Suprapubic skin (tissue), 4 donors: ENCODE measurements around the gene USP7. TPM values are rescaled to one million over a fixed set of nuclear protein-coding genes. Genes with fewer than 3 reads are reported as not detected.

ENCODE experiments used
- DNase-seq, 2 donors: peaks; one replicate each; pipeline ENCODE4 v3.0.0-alpha.2; 2019; ENCODE audit warnings: low spot score in 2 of 2
- H3K27ac ChIP-seq: fragments of 200-600 bp; sonication (generic); one replicate; pipeline ENCODE4 v1.5.1; 2019
- H3K27me3 ChIP-seq: fragments of 200-600 bp; sonication (generic); one replicate; pipeline ENCODE4 v1.5.1; 2019
- H3K36me3 ChIP-seq: fragments of 200-600 bp; sonication (generic); one replicate; pipeline ENCODE4 v1.5.1; 2019
- H3K4me1 ChIP-seq: fragments of 200-600 bp; sonication (generic); one replicate; pipeline ENCODE4 v1.5.1; 2019
- H3K4me3 ChIP-seq: fragments of 200-600 bp; sonication (generic); one replicate; pipeline ENCODE4 v1.5.1; 2019; ENCODE audit warnings: mild to moderate bottlenecking
- H3K9me3 ChIP-seq: fragments of 200-600 bp; sonication (generic); one replicate; pipeline ENCODE4 v1.5.1; 2019
- EP300 ChIP-seq: sonication (generic); formaldehyde crosslinking; IDR thresholded peaks from one replicate; pipeline ENCODE4 v1.6.1; 2017; ENCODE audit warnings: antibody characterized with exemption
- POLR2A ChIP-seq, 2 donors: fragments of 450-650 bp; IDR thresholded peaks; one replicate each; pipeline ENCODE4 v1.6.1; 2017; ENCODE audit warnings: antibody characterized with exemption in 2 of 2, mild to moderate bottlenecking in 2 of 2, moderate library complexity in 2 of 2
- POLR2AphosphoS5 ChIP-seq, 3 donors: sonication (generic); formaldehyde crosslinking; IDR thresholded peaks; one replicate each; pipeline ENCODE4 v1.6.1; 2017; ENCODE audit warnings: antibody characterized with exemption in 3 of 3
- WGBS: methylation state at CpG from one replicate; pipeline ENCODE4 v1.1.5; 2018; 5-methylcytosine and 5-hydroxymethylcytosine counted together
- total RNA-seq, 4 donors: library from RNA; depleted of rRNA; stranded (reverse); fragments of >200 nt; gene quantifications; one replicate each; pipeline ENCODE4 v1.1.0, GENCODE V29; 2016
- TF ChIP-seq, protein P1 (sequence below), 2 donors: fragments of 200-600 bp in 1 of 2; fragments of 450-650 bp in 1 of 2; sonication (generic) in 1 of 2; IDR thresholded peaks; one replicate each; pipeline ENCODE4 v1.5.1; 2016 to 2019; ENCODE audit warnings: antibody characterized with exemption in 2 of 2, mild to moderate bottlenecking in 1 of 2, moderate library complexity in 1 of 2

Gene USP7
- total RNA-seq, 4 donors from 2014 or later, result 94.7 to 135 (median 119) TPM

DNA sequence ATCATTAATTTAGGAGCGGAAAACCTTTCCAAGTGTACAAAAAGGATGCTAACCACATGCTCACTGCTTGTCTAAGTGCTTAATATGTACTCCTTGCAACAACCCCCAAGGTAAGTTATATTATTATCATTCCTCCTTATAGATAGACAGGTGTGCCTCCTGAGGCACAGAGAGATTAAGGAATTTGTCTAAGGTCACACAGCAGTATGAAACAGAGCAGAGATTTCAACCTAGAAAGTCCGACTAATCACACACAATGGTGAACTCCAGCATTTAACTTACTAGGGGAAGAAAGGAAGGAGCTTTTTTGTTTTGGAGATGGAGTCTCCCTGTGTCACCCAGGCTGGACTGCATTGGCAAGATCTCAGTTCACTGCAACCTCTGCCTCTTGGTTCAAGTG is 37.0 kb upstream of the USP7 start:
- Histone ChIP-seq H3K27me3 (no peaks in the 10 kb centered on the region), H3K36me3 (no peaks in the 10 kb centered on the region), H3K9me3 (no peaks in the 10 kb centered on the region), H3K27ac (no peak overlapping the region), H3K4me3 (no peak overlapping the region), H3K4me1 (peaks cover 5% of the 10 kb centered on the region)
- WGBS, result 94% methylated on average over 2 of the region's 2 CpGs
- TF ChIP-seq POLR2A (IDR thresholded peaks at IDR 0.05), result no peak
- TF ChIP-seq POLR2AphosphoS5 (IDR thresholded peaks at IDR 0.05), result no peak
- TF ChIP-seq, protein P1, sequence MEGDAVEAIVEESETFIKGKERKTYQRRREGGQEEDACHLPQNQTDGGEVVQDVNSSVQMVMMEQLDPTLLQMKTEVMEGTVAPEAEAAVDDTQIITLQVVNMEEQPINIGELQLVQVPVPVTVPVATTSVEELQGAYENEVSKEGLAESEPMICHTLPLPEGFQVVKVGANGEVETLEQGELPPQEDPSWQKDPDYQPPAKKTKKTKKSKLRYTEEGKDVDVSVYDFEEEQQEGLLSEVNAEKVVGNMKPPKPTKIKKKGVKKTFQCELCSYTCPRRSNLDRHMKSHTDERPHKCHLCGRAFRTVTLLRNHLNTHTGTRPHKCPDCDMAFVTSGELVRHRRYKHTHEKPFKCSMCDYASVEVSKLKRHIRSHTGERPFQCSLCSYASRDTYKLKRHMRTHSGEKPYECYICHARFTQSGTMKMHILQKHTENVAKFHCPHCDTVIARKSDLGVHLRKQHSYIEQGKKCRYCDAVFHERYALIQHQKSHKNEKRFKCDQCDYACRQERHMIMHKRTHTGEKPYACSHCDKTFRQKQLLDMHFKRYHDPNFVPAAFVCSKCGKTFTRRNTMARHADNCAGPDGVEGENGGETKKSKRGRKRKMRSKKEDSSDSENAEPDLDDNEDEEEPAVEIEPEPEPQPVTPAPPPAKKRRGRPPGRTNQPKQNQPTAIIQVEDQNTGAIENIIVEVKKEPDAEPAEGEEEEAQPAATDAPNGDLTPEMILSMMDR (IDR thresholded peaks at IDR 0.05), result no peak
- TF ChIP-seq EP300, result no peak
- no peak for DNase-seq

DNA sequence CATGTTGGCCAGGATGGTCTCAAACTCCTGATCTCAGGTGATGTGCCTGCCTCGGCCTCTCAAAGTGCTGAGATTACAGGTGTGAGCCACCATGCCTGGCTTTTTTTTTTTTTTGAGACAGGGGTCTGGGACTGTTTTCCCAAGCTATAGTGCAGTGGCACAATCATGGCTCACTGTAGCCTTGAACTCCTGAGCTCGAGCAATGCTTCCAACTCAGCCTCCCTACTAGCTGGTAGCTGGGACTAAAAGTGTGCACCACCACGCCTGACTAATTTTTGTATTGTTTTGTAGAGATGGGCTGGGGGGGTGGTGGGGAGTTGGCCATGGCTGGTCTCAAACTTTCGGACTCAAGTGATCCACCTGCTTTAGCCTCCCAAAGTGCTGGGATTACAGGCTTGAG is 36.1 kb upstream of the USP7 start:
- H3K27ac ChIP-seq, result no peak overlapping the region
- peaks cover 5% of the 10 kb centered on the region for H3K4me1 ChIP-seq
- WGBS, result 75% methylated on average over 4 of the region's 4 CpGs
- TF ChIP-seq, protein P1 (IDR thresholded peaks at IDR 0.05), result no peak
- TF ChIP-seq EP300 (no peak), POLR2AphosphoS5 (IDR thresholded peaks at IDR 0.05) (no peak), POLR2A (IDR thresholded peaks at IDR 0.05) (no peak)
- DNase-seq, result no peak
- H3K27me3 ChIP-seq, result no peaks in the 10 kb centered on the region
- no peaks in the 10 kb centered on the region for H3K9me3 ChIP-seq
- no peaks in the 10 kb centered on the region for H3K36me3 ChIP-seq
- no peak overlapping the region for H3K4me3 ChIP-seq

DNA sequence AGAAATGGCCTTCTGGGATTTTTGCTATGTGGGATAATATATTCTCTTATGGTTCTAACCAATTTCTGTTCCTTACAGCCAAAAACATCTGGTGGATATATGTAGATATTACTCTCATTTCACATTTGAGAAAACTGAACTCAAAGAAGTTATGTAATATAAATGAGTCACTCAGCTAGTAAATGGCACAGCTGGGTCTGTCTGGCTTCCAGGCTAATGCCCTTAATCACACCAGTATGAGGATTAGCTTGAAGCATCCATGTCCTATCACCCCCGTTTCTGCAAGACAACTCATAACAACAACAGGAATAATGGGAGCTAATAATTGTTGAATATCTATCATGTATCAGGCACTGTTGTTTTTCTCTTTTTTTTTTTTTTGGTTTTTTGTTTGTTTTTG is 34.4 kb upstream of the USP7 start:
- Histone ChIP-seq H3K4me3 (no peak overlapping the region), H3K9me3 (no peaks in the 10 kb centered on the region), H3K27me3 (no peaks in the 10 kb centered on the region), H3K27ac (no peak overlapping the region), H3K4me1 (peaks cover 5% of the 10 kb centered on the region), H3K36me3 (no peaks in the 10 kb centered on the region)
- no peak for DNase-seq
- 27% methylated on average over 1 of the region's 1 CpG for WGBS
- TF ChIP-seq EP300, result no peak
- TF ChIP-seq POLR2AphosphoS5 (IDR thresholded peaks at IDR 0.05), result no peak
- TF ChIP-seq, protein P1 (IDR thresholded peaks at IDR 0.05), result no peak
- no peak for TF ChIP-seq POLR2A (IDR thresholded peaks at IDR 0.05)

DNA sequence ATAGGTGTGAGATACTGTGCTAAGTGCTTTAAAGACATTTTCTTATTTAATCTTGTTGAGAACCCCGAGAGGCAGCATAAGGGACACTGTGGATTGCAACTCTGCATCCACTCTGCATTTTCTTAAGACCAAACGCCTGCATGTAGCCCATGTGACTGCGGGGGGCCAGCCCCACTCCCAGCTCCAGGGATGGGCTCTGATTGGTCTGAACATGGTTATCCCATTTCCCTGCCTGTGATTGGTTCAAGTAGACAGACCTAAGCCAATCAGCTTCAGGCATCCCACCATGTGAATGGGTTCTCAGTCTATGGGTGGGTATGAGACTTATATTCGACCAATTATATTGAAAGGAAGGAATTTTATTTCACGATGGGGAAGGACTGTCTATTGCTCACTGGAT is 33.2 kb upstream of the USP7 start:
- WGBS, result 80% methylated on average over 5 of the region's 5 CpGs
- Histone ChIP-seq H3K4me3 (no peak overlapping the region), H3K27me3 (no peaks in the 10 kb centered on the region)

DNA sequence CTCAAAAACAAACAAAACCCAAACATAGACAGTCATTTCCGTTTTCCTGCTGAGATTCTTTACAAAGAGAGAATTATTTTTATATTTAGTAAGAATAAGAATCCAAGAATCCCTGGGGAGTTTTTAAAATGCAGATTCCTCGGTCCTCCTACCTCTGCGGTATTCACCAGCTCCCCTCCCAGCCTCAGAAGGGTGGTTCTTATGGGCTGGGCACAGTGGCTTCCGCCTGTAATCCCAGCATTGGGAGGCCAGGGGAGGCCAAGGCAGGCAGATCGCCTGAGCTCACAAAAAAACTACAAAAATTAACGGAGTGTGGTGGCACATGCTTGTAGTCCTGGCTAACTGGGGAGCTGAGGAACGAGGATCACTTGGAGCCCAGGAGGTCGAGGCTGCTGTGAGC is 26.7 kb upstream of the USP7 start:
- WGBS, result 69% methylated on average over 8 of the region's 8 CpGs

More for the DNA sequence above, 33.2 kb upstream of the USP7 start:
- H3K36me3 ChIP-seq, result no peaks in the 10 kb centered on the region
- DNase-seq, result no peak
- TF ChIP-seq EP300, result no peak
- H3K9me3 ChIP-seq, result no peaks in the 10 kb centered on the region
- no peak overlapping the region for H3K27ac ChIP-seq
- peaks cover 5% of the 10 kb centered on the region for H3K4me1 ChIP-seq

More for the DNA sequence above, 26.7 kb upstream of the USP7 start:
- Histone ChIP-seq H3K36me3 (no peaks in the 10 kb centered on the region), H3K4me3 (no peak overlapping the region), H3K27me3 (no peaks in the 10 kb centered on the region), H3K9me3 (no peaks in the 10 kb centered on the region), H3K4me1 (no peaks in the 10 kb centered on the region), H3K27ac (no peak overlapping the region)
- no peak for TF ChIP-seq POLR2A (IDR thresholded peaks at IDR 0.05)
- TF ChIP-seq EP300, result no peak
- TF ChIP-seq, protein P1 (IDR thresholded peaks at IDR 0.05), result no peak
- no peak for TF ChIP-seq POLR2AphosphoS5 (IDR thresholded peaks at IDR 0.05)
- no peak for DNase-seq
